Progenitor cell of endocrine pancreas (in vitro differentiated cells): ENCODE results near the gene TMOD2. TPM values are rescaled to one million over a fixed set of nuclear protein-coding genes. Genes with fewer than 3 reads are reported as not detected.

Source experiments
- DNase-seq: peaks from one replicate; pipeline ENCODE4 v3.0.0; 2021; ENCODE audit warnings: low spot score; ENCODE audit not compliant: unreplicated experiment
- H3K27ac Mint-ChIP-seq: 2 replicates; pipeline ENCODE4 v1.8.0; 2021; ENCODE audit warnings: mild to moderate bottlenecking, moderate library complexity, mixed read lengths
- H3K27me3 Mint-ChIP-seq: 2 replicates; pipeline ENCODE4 v1.8.0; 2021; ENCODE audit warnings: mixed read lengths
- H3K36me3 Mint-ChIP-seq: 2 replicates; pipeline ENCODE4 v1.8.0; 2022; ENCODE audit warnings: mixed read lengths; ENCODE audit not compliant: insufficient read depth
- H3K4me1 Mint-ChIP-seq: 2 replicates; pipeline ENCODE4 v1.8.0; 2021; ENCODE audit warnings: low read depth, mixed read lengths
- H3K4me3 Mint-ChIP-seq: 2 replicates; pipeline ENCODE4 v1.8.0; 2021; ENCODE audit warnings: low read depth, mild to moderate bottlenecking, moderate library complexity, mixed read lengths
- H3K9me3 Mint-ChIP-seq: 2 replicates; pipeline ENCODE4 v1.8.0; 2021; ENCODE audit warnings: low read depth, mixed read lengths
- total RNA-seq: library from RNA; stranded (reverse); gene quantifications from 2 replicates; pipeline ENCODE4 v1.2.1, GENCODE V29; 2021
- TF ChIP-seq, protein P1 (sequence below): fragments of 200-600 bp; sonication (generic); IDR thresholded peaks from one replicate; pipeline ENCODE4 v1.5.0; 2021; ENCODE audit warnings: antibody characterized with exemption, mild to moderate bottlenecking; ENCODE audit not compliant: unreplicated experiment

The TMOD2 gene
- total RNA-seq, 1 donor from 2014 or later = 8.1 TPM

GRCh38 chr15:51727141-51727897, 24.1 kb upstream of the TMOD2 start:
- Mint-ChIP-seq H3K4me1 (no peaks in the 10 kb centered on the region), H3K27me3 (peaks cover 14% of the 10 kb centered on the region), H3K27ac (no peak overlapping the region), H3K9me3 (no peaks in the 10 kb centered on the region), H3K4me3 (no peak overlapping the region), H3K36me3 (no peaks in the 10 kb centered on the region)
- DNase-seq = no peak
- TF ChIP-seq, protein P1, sequence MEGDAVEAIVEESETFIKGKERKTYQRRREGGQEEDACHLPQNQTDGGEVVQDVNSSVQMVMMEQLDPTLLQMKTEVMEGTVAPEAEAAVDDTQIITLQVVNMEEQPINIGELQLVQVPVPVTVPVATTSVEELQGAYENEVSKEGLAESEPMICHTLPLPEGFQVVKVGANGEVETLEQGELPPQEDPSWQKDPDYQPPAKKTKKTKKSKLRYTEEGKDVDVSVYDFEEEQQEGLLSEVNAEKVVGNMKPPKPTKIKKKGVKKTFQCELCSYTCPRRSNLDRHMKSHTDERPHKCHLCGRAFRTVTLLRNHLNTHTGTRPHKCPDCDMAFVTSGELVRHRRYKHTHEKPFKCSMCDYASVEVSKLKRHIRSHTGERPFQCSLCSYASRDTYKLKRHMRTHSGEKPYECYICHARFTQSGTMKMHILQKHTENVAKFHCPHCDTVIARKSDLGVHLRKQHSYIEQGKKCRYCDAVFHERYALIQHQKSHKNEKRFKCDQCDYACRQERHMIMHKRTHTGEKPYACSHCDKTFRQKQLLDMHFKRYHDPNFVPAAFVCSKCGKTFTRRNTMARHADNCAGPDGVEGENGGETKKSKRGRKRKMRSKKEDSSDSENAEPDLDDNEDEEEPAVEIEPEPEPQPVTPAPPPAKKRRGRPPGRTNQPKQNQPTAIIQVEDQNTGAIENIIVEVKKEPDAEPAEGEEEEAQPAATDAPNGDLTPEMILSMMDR = peak; percentile 11

GRCh38 chr15:51731549-51732267, 19.7 kb upstream of the TMOD2 start:
- Mint-ChIP-seq H3K27ac (no peak overlapping the region), H3K4me3 (no peak overlapping the region), H3K36me3 (no peaks in the 10 kb centered on the region), H3K27me3 (peaks cover 46% of the 10 kb centered on the region), H3K4me1 (peaks cover 2% of the 10 kb centered on the region), H3K9me3 (no peaks in the 10 kb centered on the region)
- TF ChIP-seq, protein P1 = no peak
- no peak for DNase-seq

DNA sequence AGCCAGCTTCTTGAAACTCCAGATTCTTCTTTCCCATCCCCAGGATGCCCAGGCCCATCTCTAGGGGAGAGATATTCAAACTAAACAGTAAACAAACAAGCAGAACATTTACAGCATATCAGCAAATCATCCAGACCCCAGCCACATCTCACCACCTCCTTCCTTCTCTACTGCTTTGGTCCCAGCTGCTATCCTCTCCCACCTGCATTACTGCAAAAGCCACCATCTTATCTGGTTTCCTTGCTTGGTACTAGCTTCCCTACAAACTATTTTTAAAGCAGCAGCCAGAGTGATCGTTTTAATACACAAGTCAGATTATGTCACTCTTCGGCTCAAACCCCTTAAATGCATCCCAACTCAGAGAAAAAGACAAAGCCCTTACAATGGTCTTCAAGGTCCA, 18.8 kb upstream of the TMOD2 start:
- TF ChIP-seq, protein P1 = no peak
- H3K9me3 Mint-ChIP-seq = no peaks in the 10 kb centered on the region
- H3K4me3 Mint-ChIP-seq = no peak overlapping the region
- peaks cover 3% of the 10 kb centered on the region for H3K4me1 Mint-ChIP-seq
- peaks cover 49% of the 10 kb centered on the region for H3K27me3 Mint-ChIP-seq
- no peak overlapping the region for H3K27ac Mint-ChIP-seq
- no peak for DNase-seq
- H3K36me3 Mint-ChIP-seq = no peaks in the 10 kb centered on the region

DNA sequence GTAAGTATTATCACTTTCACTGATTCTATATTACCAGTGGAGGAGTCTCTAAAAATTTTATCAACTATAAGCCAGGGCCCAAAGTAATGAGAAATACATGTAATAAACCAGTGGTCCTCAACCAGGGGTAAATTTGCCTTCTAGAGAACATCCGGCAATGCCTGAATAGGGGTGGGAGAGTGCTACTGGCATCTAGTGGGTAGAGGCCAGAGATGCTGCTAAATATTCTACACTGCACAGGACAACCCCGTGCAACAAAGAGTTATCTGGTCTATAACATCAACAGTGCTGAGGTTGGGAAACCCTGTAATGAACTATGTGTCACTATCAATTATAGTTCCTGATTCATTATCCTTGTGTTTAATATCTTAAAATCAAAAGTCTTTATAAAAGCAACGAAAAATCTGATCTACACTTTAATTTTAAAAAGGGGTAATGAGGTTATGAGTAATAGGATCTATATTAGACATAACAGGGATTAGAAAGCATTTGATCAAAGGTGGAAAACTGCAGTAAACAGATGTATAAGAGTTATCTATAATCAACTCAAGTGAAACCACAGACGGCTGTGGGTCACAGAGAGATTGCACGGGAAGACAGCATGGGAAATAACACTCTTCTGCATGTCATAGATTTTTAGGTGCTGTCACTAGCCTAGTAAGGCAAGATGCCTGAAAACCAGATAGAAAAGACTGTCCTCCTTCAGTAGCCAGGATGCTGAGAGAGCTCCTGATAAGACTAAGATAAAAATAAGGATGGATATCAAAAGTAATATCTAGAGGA, 16.0 kb upstream of the TMOD2 start:
- H3K36me3 Mint-ChIP-seq = no peaks in the 10 kb centered on the region
- DNase-seq = no peak
- TF ChIP-seq, protein P1 = no peak
- H3K27ac Mint-ChIP-seq = no peak overlapping the region
- no peaks in the 10 kb centered on the region for H3K9me3 Mint-ChIP-seq
- no peak overlapping the region for H3K4me3 Mint-ChIP-seq
- peaks cover 7% of the 10 kb centered on the region for H3K4me1 Mint-ChIP-seq
- H3K27me3 Mint-ChIP-seq = peaks cover 65% of the 10 kb centered on the region

DNA sequence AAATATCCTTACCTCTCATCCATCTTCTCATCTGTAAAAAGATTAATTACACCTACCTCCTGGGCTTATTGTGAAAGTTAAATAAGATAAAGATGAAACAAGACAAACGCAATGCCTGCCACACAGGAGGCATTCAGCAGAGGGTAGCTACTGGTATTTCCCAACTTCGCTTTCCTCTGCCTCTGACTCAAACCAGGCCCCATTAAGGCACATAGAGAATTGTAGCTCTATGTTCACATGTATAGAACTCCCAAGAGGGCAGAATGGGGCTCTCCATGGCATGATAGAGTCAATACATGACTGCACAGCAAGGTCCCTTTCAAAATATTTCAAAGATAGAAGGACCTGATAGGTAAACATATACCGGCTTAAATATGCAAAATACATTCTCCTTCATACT, 15.3 kb upstream of the TMOD2 start:
- no peaks in the 10 kb centered on the region for H3K36me3 Mint-ChIP-seq
- peaks cover 7% of the 10 kb centered on the region for H3K4me1 Mint-ChIP-seq
- TF ChIP-seq, protein P1 = no peak
- no peaks in the 10 kb centered on the region for H3K9me3 Mint-ChIP-seq
- peaks cover 62% of the 10 kb centered on the region for H3K27me3 Mint-ChIP-seq
- H3K27ac Mint-ChIP-seq = no peak overlapping the region
- no peak for DNase-seq
- peak overlapping the region; percentile 72 for H3K4me3 Mint-ChIP-seq
